ENCODE measurements around the gene ASB10. TPM values are rescaled to one million over a fixed set of nuclear protein-coding genes. Genes with fewer than 3 reads are reported as not detected.

ASB10 gene
- polyA plus RNA-seq, 1 of the 3 experiments (the other 2 are of a cell fraction), result not detected

DNA sequence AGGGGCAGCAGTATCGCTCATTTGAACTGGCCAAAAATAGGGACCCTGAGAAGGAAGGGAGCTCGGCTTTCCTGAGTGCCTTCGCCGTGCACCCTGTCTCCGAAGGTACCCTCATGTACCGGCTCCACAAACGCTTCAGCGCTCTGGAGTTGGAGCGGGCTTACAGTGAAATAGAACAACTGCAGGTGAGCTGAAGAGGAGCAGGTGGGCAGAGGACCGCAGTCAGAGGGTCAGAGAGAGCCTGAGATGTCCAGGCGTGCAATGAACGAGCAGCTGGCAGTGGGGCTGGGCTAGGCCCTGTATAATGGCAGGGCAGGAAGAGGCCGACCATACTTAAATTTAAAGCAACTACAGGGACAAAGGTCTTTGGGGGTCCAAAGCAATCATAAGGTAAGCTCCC lies 49.4 kb upstream of the ASB10 start:
- no peak overlapping the region for H3K4me2 ChIP-seq
- CTCF ChIA-PET, result interaction anchor here (1.0 to 7.7 kb wide), 6 partner anchors 9 to 112 kb away, joined by 3 to 122 read pairs (median 4); partner anchors contain the start of gene ABCF2
- 98% methylated on average over 13 of the region's 13 CpGs for WGBS (ENCODE audit: low lambda C conversion rate)
- H3K27me3 ChIP-seq (ENCODE audit: insufficient read depth), result no peaks in the 10 kb centered on the region
- no peak overlapping the region for H2AFZ ChIP-seq (ENCODE audit: low read depth)
- H3K4me1 ChIP-seq (ENCODE audit: control insufficient read depth in 1 of 2, insufficient read depth in 2 of 2, low read depth in 1 of 2, low read length in 1 of 2), result peaks cover 6 to 17% of the 10 kb centered on the region in 2 experiments
- peaks cover 83% of the 10 kb centered on the region for H3K79me2 ChIP-seq (ENCODE audit: insufficient read depth)
- H3K27ac ChIP-seq (ENCODE audit: low read depth in 2 of 2, low read length in 1 of 2), result no peak overlapping the region
- peaks cover 70% of the 10 kb centered on the region for H4K20me1 ChIP-seq (ENCODE audit: insufficient read depth)
- TF ChIP-seq NRF1 (IDR thresholded peaks at IDR 0.05; ENCODE audit: low read depth, low read length) (no peak), NFIC (IDR thresholded peaks at IDR 0.05; ENCODE audit: borderline replicate concordance) (no peak), SIN3A (IDR thresholded peaks at IDR 0.05; ENCODE audit: borderline replicate concordance, low read depth, low read length) (no peak), SMC3 (IDR thresholded peaks at IDR 0.05; ENCODE audit: low read depth, low read length) (no peak), FOXJ3 (CRISPR knock-in tag; IDR thresholded peaks at IDR 0.05) (no peak), RCOR1 (IDR thresholded peaks at IDR 0.05; ENCODE audit: low read length) (no peak), CHD2 (IDR thresholded peaks at IDR 0.05; ENCODE audit: low read length, partially characterized antibody) (no peak), RXRA (IDR thresholded peaks at IDR 0.05; ENCODE audit: borderline replicate concordance, low read depth) (no peak)
- TF ChIP-seq, protein P1, sequence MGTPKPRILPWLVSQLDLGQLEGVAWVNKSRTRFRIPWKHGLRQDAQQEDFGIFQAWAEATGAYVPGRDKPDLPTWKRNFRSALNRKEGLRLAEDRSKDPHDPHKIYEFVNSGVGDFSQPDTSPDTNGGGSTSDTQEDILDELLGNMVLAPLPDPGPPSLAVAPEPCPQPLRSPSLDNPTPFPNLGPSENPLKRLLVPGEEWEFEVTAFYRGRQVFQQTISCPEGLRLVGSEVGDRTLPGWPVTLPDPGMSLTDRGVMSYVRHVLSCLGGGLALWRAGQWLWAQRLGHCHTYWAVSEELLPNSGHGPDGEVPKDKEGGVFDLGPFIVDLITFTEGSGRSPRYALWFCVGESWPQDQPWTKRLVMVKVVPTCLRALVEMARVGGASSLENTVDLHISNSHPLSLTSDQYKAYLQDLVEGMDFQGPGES (IDR thresholded peaks at IDR 0.05; ENCODE audit: low read depth, low read length), result no peak
- TF ChIP-seq, protein P2, sequence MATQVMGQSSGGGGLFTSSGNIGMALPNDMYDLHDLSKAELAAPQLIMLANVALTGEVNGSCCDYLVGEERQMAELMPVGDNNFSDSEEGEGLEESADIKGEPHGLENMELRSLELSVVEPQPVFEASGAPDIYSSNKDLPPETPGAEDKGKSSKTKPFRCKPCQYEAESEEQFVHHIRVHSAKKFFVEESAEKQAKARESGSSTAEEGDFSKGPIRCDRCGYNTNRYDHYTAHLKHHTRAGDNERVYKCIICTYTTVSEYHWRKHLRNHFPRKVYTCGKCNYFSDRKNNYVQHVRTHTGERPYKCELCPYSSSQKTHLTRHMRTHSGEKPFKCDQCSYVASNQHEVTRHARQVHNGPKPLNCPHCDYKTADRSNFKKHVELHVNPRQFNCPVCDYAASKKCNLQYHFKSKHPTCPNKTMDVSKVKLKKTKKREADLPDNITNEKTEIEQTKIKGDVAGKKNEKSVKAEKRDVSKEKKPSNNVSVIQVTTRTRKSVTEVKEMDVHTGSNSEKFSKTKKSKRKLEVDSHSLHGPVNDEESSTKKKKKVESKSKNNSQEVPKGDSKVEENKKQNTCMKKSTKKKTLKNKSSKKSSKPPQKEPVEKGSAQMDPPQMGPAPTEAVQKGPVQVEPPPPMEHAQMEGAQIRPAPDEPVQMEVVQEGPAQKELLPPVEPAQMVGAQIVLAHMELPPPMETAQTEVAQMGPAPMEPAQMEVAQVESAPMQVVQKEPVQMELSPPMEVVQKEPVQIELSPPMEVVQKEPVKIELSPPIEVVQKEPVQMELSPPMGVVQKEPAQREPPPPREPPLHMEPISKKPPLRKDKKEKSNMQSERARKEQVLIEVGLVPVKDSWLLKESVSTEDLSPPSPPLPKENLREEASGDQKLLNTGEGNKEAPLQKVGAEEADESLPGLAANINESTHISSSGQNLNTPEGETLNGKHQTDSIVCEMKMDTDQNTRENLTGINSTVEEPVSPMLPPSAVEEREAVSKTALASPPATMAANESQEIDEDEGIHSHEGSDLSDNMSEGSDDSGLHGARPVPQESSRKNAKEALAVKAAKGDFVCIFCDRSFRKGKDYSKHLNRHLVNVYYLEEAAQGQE (IDR thresholded peaks at IDR 0.05; ENCODE audit: low read depth, low read length), result no peak
- H3F3A ChIP-seq (replicated peaks; ENCODE audit: insufficient read depth), result peaks cover 21% of the 10 kb centered on the region
- POLR2A ChIA-PET, result interaction anchor here (0.6 to 0.7 kb wide), 2 partner anchors 10 to 67 kb away, joined by 3 to 4 read pairs; partner anchors contain the start of gene ABCF2
- H3K9ac ChIP-seq, result no peak overlapping the region
- DNase-seq, result no peak
- no peaks in the 10 kb centered on the region for H3K9me2 ChIP-seq
- H3K4me3 ChIP-seq (ENCODE audit: low read depth in 2 of 2, low read length in 1 of 2), result no peak overlapping the region
- H3K36me3 ChIP-seq (replicated peaks in 1 of 2; ENCODE audit: control insufficient read depth in 1 of 2, insufficient read depth in 2 of 2, low read length in 1 of 2), result peaks cover 51 to 67% of the 10 kb centered on the region in 2 experiments
- H3K9me3 ChIP-seq, result no peaks in the 10 kb centered on the region

DNA sequence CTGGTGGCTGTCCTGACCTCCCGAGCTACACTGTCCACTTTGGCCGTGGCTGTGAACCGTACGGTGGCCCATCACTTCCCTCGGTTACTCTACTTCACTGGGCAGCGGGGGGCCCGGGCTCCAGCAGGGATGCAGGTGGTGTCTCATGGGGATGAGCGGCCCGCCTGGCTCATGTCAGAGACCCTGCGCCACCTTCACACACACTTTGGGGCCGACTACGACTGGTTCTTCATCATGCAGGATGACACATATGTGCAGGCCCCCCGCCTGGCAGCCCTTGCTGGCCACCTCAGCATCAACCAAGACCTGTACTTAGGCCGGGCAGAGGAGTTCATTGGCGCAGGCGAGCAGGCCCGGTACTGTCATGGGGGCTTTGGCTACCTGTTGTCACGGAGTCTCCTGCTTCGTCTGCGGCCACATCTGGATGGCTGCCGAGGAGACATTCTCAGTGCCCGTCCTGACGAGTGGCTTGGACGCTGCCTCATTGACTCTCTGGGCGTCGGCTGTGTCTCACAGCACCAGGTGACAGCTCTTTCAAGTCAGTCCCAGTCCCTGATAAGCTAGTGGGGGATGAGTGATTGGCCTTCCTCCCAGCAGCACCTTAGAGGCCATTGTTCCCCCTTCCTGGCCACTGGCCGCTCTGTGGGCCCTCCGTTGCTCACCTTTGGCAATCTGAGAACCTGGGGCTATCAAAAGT lies 48.2 kb upstream of the ASB10 start:
- Histone ChIP-seq H3K36me3 (replicated peaks in 1 of 2; ENCODE audit: control insufficient read depth in 1 of 2, insufficient read depth in 2 of 2, low read length in 1 of 2) (peaks cover 43 to 55% of the 10 kb centered on the region in 2 experiments), H3F3A (replicated peaks; ENCODE audit: insufficient read depth) (peaks cover 10% of the 10 kb centered on the region), H2AFZ (ENCODE audit: low read depth) (no peak overlapping the region), H4K20me1 (ENCODE audit: insufficient read depth) (peaks cover 67% of the 10 kb centered on the region), H3K4me2 (no peak overlapping the region), H3K4me3 (ENCODE audit: low read depth in 2 of 2, low read length in 1 of 2) (no peak overlapping the region), H3K27ac (ENCODE audit: low read depth in 2 of 2, low read length in 1 of 2) (no peak overlapping the region), H3K9ac (no peak overlapping the region), H3K9me2 (no peaks in the 10 kb centered on the region), H3K4me1 (ENCODE audit: control insufficient read depth in 1 of 2, insufficient read depth in 2 of 2, low read depth in 1 of 2, low read length in 1 of 2) (peaks cover 6 to 19% of the 10 kb centered on the region in 2 experiments), H3K27me3 (ENCODE audit: insufficient read depth) (no peaks in the 10 kb centered on the region), H3K9me3 (no peaks in the 10 kb centered on the region), H3K79me2 (ENCODE audit: insufficient read depth) (peaks cover 81% of the 10 kb centered on the region)
- WGBS (ENCODE audit: low lambda C conversion rate), result 98% methylated on average over 18 of the region's 28 CpGs
- POLR2A ChIA-PET, result no interaction called here
- no peak for DNase-seq
- no peak for TF ChIP-seq MEF2A (IDR thresholded peaks at IDR 0.05; ENCODE audit: borderline replicate concordance, low read depth)
- no peak for TF ChIP-seq NFIC (IDR thresholded peaks at IDR 0.05; ENCODE audit: borderline replicate concordance)
- TF ChIP-seq RFX5 (IDR thresholded peaks at IDR 0.05; ENCODE audit: low read length), result no peak
- no peak for TF ChIP-seq CHD2 (IDR thresholded peaks at IDR 0.05; ENCODE audit: low read length, partially characterized antibody)
- no peak for TF ChIP-seq TCF12 (IDR thresholded peaks at IDR 0.05)
- TF ChIP-seq, protein P3, sequence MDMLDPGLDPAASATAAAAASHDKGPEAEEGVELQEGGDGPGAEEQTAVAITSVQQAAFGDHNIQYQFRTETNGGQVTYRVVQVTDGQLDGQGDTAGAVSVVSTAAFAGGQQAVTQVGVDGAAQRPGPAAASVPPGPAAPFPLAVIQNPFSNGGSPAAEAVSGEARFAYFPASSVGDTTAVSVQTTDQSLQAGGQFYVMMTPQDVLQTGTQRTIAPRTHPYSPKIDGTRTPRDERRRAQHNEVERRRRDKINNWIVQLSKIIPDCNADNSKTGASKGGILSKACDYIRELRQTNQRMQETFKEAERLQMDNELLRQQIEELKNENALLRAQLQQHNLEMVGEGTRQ (IDR thresholded peaks at IDR 0.05; ENCODE audit: borderline replicate concordance, low read depth, low read length), result no peak
- TF ChIP-seq RAD21 (IDR thresholded peaks at IDR 0.05; ENCODE audit: low read length), result no peak
- CTCF ChIA-PET, result interaction anchor here (0.8 to 7.7 kb wide), 3 partner anchors 10 to 87 kb away, joined by 3 to 122 read pairs (median 5); no protein-coding TSS in a partner anchor
